ENCODE results near the gene ABCB11.

DNA sequence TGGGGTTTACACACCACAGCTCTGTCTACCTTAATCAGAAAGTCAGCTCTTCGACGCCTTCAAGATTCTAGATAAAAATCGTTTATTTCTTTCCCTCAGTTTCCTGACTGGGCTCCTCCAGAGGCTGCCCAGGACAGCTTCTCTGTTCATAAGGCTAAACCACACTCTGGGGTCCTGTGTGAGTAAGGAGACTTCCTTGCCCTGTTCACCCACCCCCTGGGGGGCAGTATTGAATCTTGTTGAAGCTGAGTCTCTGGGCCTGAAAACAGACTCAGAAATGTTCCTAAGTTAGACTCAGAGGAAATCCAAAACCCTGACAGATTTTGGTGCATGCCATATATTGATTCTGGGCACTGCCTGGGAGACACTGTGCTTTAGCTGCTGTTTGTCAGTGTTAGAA lies 87.1 kb downstream of the ABCB11 start:
- no peak for TF ChIP-seq EZH2 (IDR thresholded peaks at IDR 0.05; ENCODE audit: low read depth)
- TF ChIP-seq, protein P1, sequence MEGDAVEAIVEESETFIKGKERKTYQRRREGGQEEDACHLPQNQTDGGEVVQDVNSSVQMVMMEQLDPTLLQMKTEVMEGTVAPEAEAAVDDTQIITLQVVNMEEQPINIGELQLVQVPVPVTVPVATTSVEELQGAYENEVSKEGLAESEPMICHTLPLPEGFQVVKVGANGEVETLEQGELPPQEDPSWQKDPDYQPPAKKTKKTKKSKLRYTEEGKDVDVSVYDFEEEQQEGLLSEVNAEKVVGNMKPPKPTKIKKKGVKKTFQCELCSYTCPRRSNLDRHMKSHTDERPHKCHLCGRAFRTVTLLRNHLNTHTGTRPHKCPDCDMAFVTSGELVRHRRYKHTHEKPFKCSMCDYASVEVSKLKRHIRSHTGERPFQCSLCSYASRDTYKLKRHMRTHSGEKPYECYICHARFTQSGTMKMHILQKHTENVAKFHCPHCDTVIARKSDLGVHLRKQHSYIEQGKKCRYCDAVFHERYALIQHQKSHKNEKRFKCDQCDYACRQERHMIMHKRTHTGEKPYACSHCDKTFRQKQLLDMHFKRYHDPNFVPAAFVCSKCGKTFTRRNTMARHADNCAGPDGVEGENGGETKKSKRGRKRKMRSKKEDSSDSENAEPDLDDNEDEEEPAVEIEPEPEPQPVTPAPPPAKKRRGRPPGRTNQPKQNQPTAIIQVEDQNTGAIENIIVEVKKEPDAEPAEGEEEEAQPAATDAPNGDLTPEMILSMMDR (conservative IDR thresholded peaks at IDR 0.05) = no peak
